ENCODE results near the gene BLTP3A.
"Not testable (repeated sequence)": the region's sequence is repeated elsewhere in the genome, so short reads cannot be mapped to it uniquely, and the experiment has no call there.

BLTP3A gene

DNA sequence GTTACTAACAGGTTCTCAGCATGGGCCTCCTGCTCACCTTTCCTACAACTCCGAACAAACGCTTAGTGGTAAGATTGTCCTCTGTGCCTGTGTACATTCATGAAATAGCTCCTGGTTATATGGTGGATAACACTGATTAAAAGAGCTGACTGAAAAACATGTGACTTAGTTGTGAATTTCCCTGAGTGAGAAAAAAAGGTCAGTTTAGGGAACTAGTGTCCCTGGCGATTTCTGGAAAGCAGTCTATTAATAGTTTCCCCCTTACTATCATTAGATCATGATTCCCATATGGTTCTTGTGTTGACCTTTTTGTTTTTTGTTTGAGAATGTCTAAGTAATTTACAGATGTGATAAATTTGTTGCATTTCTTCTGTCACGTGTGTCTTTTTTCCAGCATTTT is 18.9 kb upstream of the BLTP3A start:
- in situ Hi-C loops (cut with MboI; ENCODE audit: low sequenced_read_pairs), result no loop called here
- no peaks in the 10 kb centered on the region; the same call in none of the 2 replicates for H3K4me1 ChIP-seq
- no peak for DNase-seq (ENCODE audit: low spot score in 2 of 2)
- peaks cover 58% of the 10 kb centered on the region for H3K36me3 ChIP-seq (replicated peaks)
- H3K27me3 ChIP-seq (ENCODE audit: low read depth), result no peaks in the 10 kb centered on the region
- H3K4me3 ChIP-seq, result no peak overlapping the region
- no peaks in the 10 kb centered on the region for H3K9me3 ChIP-seq

DNA sequence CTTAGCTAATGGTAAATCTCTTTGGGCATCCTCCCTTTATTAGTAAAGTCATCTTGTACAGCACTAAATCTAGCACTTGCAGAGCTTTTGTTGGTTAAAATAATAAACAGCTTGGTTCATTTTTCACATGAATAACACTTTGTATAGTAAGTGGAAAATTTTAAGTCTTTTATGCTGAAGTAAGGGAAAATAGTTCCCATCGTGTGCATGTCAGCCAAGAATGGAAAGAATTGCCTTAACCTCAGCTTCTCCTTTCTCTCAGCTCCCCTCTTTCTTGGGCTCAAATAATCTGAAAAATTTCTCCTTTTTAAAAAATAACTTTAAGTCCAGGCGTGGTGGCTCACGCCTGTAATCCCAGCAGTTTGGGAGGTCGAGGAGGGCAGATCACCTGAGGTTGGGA is 18.0 kb upstream of the BLTP3A start:
- Histone ChIP-seq H3K36me3 (replicated peaks) (peaks cover 50% of the 10 kb centered on the region), H3K4me1 (no peaks in the 10 kb centered on the region; the same call in none of the 2 replicates)

DNA sequence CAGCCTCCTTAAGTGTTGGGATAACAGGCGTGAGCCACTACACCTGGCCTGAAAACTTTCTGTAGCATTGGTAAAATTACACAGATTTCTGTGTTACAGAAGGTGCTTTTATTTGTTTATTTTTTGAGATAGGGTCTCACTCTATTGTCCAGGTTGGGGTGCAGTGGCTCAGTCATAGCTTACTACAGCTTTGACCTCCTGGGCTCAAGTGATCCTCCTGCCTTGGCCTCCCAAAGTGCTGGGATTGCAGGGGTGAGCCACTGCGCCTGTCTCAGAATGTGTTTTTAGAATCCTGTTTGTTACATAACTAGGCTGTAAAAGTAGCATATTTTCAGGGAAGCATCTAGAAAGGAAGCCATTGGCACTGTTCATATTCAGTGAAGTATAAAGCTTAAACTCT is 16.9 kb upstream of the BLTP3A start:
- H3K27me3 ChIP-seq (ENCODE audit: low read depth), result no peaks in the 10 kb centered on the region
- H3K9me3 ChIP-seq, result no peaks in the 10 kb centered on the region
- no peak for DNase-seq (ENCODE audit: low spot score in 2 of 2)
- H3K4me3 ChIP-seq, result no peak overlapping the region
- in situ Hi-C loops (cut with MboI; ENCODE audit: low sequenced_read_pairs), result no loop called here
- H3K36me3 ChIP-seq (replicated peaks), result peaks cover 43% of the 10 kb centered on the region
- no peaks in the 10 kb centered on the region; the same call in none of the 2 replicates for H3K4me1 ChIP-seq

More for the DNA sequence above, 18.0 kb upstream of the BLTP3A start:
- H3K9me3 ChIP-seq, result no peaks in the 10 kb centered on the region
- no peak for DNase-seq (ENCODE audit: low spot score in 2 of 2)
- no peak overlapping the region for H3K4me3 ChIP-seq
- in situ Hi-C loops (cut with MboI; ENCODE audit: low sequenced_read_pairs), result no loop called here
- no peaks in the 10 kb centered on the region for H3K27me3 ChIP-seq (ENCODE audit: low read depth)

DNA sequence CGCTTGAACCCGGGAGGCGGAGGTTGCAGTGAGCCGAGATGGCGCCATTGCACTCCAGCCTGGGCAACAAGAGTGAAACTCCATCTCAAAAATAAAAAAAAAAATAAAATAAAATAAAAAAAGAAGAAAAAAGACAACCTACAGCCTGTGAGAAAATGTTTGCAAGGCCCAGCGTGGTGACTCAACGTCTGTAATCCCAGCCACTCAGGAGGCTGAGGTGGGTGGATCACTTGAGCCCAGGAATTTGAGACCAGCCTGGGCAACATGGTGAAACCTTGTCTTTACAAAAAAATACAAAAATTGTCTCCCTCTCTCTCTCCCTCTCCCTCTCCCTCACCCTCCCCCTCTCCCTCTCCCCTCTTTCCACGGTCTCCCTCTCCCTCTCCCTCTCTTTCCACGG is 6.5 kb upstream of the BLTP3A start:
- in situ Hi-C loops (cut with MboI; ENCODE audit: low sequenced_read_pairs); H3K36me3 ChIP-seq (replicated peaks); DNase-seq (ENCODE audit: low spot score in 2 of 2); H3K9me3 ChIP-seq; H3K4me1 ChIP-seq; H3K4me3 ChIP-seq; H3K27me3 ChIP-seq (ENCODE audit: low read depth): not testable (repeated sequence)

DNA sequence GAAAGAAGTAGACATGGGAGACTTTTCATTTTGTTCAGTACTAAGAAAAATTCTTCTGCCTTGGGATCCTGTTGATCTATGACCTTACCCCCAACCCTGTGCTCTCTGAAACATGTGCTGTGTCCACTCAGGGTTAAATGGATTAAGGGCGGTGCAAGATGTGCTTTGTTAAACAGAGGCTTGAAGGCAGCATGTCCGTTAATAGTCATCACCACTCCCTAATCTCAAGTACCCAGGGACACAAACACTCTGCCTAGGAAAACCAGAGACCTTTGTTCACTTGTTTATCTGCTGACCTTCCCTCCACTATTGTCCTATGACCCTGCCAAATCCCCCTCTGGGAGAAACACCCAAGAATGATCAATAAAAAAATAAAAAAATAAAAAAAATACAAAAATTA is 4.7 kb upstream of the BLTP3A start:
- H3K4me1 ChIP-seq; H3K4me3 ChIP-seq; H3K9me3 ChIP-seq; H3K36me3 ChIP-seq (replicated peaks); in situ Hi-C loops (cut with MboI; ENCODE audit: low sequenced_read_pairs); DNase-seq (ENCODE audit: low spot score in 2 of 2); H3K27me3 ChIP-seq (ENCODE audit: low read depth): not testable (repeated sequence)

DNA sequence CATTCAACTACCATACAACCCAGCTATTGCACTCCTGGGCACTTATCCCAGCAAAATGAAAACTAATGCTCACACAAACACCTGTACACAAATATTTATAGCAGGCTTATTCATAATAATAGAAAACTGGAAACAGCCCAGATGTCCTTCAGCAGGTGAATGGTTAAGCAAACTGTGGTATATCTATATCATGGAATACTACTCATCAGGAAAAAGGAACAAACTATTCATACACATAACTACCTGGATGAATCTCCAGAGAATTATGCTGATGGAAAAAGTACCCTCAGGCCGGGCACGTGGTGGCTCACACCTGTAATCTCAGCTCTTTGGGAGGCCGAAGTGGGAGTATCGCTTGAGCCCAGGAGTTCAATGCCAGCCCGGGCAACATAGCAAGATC is 3.8 kb upstream of the BLTP3A start:
- Histone ChIP-seq H3K4me1 (peaks cover 6% of the 10 kb centered on the region; the same call in 1 of the 2 replicates), H3K9me3 (no peaks in the 10 kb centered on the region), H3K4me3 (no peak overlapping the region), H3K36me3 (replicated peaks) (no peaks in the 10 kb centered on the region), H3K27me3 (ENCODE audit: low read depth) (no peaks in the 10 kb centered on the region)
- in situ Hi-C loops (cut with MboI; ENCODE audit: low sequenced_read_pairs), result no loop called here
- DNase-seq (ENCODE audit: low spot score in 2 of 2), result no peak

DNA sequence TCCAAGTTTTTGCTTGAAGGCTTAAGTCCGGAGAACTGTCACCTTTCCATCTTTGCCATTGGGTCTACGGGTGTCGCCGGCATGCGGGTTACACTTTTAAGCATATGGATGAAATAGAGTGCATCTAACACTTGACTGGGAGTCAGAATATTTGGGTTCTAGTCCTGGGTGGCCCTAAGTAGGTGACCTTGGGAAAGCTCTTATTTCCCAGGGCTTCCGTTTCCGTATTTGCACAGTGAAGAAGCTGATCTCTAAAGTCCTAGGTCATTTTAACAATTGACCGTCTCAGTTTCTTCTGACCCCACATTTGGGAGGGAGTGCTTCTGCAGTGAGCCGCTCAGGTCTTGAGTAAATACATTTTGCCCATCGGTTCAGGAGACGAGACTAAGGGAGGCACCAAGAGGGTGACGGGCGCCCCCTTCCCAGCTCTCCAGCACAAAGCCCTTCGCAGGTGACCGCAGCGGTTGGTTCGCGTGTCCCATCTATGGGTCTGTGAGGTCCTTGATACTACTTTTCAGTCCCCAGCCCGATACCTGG is 651 bp upstream of the BLTP3A start:
- Histone ChIP-seq H3K36me3 (replicated peaks) (0 out of 2 replicates have a peak, but pooled peaks cover 2% of the 10 kb centered on the region), H3K9me3 (no peaks in the 10 kb centered on the region), H3K4me3 (peak overlapping the region; percentile 74), H3K27me3 (ENCODE audit: low read depth) (no peaks in the 10 kb centered on the region), H3K4me1 (peaks cover 9% of the 10 kb centered on the region)
- peak; percentile 33 to 72 for DNase-seq (ENCODE audit: low spot score in 2 of 2)
- in situ Hi-C loops (cut with MboI; ENCODE audit: low sequenced_read_pairs), result no loop called here

DNA sequence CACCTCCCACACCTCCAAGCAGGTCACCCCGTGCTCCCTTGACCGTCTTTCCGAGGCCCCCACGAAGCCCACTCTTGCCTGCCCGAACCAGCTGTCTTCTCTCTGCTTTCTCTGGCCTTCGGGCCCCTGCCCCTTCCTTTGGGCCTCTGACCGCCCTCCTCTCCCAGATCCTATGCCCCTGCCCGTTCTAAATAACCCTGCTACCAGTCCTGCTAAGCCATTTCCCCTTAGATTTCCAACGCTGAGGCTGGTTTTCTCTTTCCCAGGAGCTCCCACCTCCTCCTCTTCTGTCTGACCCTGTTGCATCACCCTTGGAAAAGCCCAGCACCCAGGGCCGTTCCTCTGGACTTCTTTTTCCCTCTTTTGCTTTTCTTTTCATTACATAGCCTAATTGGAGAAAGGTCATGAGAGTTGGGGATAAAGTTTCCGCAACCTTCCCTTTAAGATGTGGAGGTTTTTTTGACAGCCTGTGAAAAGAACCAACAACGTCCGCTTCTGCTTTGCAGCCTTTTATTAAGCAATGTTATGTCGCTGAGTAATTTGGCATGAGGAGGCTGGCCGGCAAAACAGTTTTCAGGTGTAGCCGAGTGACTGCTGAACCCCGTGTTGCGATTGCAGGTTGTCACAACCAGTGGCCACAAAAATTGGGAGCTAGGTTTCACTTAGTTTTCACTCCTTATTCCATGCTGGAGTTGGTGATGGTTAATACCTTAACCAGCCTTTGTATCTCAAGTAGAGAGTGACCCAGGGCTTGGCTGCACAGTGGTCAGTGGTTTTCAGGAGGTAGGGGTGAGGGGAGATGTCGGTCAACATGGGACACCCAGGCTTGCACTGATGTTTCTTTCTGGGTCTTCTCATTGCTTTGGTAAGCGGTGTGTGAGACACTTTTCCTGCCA is 970 bp downstream of the BLTP3A start:
- peaks cover 2% of the 10 kb centered on the region; the same call in 1 of the 2 replicates for H3K36me3 ChIP-seq (replicated peaks)
- peaks cover 9% of the 10 kb centered on the region for H3K4me1 ChIP-seq
- peak overlapping the region; percentile 74 for H3K4me3 ChIP-seq
- no peaks in the 10 kb centered on the region for H3K27me3 ChIP-seq (ENCODE audit: low read depth)
- in situ Hi-C loops (cut with MboI; ENCODE audit: low sequenced_read_pairs), result no loop called here
- H3K9me3 ChIP-seq, result no peaks in the 10 kb centered on the region
- peak; percentile 50 to 65 for DNase-seq (ENCODE audit: low spot score in 2 of 2)

DNA sequence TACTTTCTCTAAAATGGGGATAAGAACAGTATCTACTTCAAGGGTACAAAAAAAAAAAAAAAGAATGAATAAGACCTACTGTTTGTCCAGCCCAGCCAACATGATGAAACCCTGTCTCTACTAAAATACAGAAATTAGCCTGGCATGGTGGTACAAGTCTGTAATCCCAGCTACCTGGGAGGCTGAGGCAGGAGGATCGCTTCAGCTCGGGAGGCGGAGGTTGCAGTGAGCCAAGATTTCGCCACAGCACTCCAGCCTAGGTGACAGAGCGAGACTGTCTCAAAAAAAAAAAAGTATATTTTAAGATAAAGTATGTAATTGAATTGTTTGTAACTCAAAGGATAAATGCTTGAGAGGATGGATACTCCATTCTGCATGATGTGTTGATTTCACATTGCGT is 2.0 kb downstream of the BLTP3A start:
- H3K27me3 ChIP-seq (ENCODE audit: low read depth), result no peaks in the 10 kb centered on the region
- no peak for DNase-seq (ENCODE audit: low spot score in 2 of 2)
- in situ Hi-C loops (cut with MboI; ENCODE audit: low sequenced_read_pairs), result no loop called here
- no peaks in the 10 kb centered on the region for H3K9me3 ChIP-seq
- no peak overlapping the region for H3K4me3 ChIP-seq
- peaks cover 2% of the 10 kb centered on the region; the same call in 1 of the 2 replicates for H3K36me3 ChIP-seq (replicated peaks)
- peaks cover 9% of the 10 kb centered on the region for H3K4me1 ChIP-seq

DNA sequence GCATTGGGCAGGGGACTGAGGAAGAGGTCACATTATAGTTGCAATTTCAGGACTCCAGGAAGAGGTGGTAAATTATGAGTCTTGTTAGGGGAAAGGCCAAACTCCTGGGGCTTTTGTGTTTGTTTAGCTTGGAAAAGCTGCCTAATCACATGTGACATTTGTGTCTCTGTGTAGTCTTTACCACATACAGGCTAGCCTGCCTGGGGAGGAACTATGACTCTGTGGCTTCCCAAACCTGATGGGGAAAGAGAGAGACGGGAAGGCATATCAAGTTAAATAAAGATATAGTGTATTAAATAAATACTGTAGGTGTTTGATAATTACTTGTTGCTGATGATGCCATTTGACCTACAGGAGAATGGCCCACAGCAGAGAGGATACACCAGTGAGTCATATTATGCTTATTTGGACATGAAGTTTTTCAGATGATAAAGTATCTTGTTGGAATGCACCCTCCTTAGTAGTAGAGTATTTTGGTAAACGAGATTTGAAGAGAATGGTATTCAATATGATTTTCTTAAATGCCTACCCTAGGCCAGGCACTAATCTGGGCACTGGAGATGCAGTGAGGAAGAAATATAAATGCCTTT is 4.0 kb downstream of the BLTP3A start:
- H3K36me3 ChIP-seq (replicated peaks), result peaks cover 2% of the 10 kb centered on the region; the same call in 1 of the 2 replicates
- no peaks in the 10 kb centered on the region for H3K9me3 ChIP-seq
- in situ Hi-C loops (cut with MboI; ENCODE audit: low sequenced_read_pairs), result no loop called here
- DNase-seq (ENCODE audit: low spot score in 2 of 2), result no peak
- H3K27me3 ChIP-seq (ENCODE audit: low read depth), result no peaks in the 10 kb centered on the region
- no peak overlapping the region for H3K4me3 ChIP-seq
- peaks cover 3% of the 10 kb centered on the region for H3K4me1 ChIP-seq

DNA sequence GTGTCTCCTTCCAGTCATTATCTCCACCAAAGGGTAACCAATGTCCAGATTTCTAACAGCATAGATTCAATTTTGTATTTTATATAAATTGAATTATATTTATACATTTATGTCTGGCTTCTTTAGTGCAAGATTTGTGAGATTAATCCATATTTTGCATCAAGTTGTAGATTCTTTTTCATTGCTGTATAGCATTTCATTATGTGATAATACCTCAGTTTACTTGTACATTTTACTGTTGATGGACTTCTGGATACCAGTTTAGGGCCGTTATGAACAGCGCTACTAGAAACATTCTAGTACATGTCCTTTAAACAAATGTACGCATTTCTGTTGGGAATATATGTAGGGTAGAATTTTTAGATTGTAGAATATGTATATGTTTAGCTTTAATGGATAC is 6.2 kb downstream of the BLTP3A start:
- DNase-seq (ENCODE audit: low spot score in 2 of 2), result no peak
- no peaks in the 10 kb centered on the region for H3K9me3 ChIP-seq
- no peaks in the 10 kb centered on the region for H3K27me3 ChIP-seq (ENCODE audit: low read depth)
- H3K36me3 ChIP-seq (replicated peaks), result peaks cover 2% of the 10 kb centered on the region; the same call in 1 of the 2 replicates
- in situ Hi-C loops (cut with MboI; ENCODE audit: low sequenced_read_pairs), result no loop called here
- H3K4me1 ChIP-seq, result peaks cover 3% of the 10 kb centered on the region
- no peak overlapping the region for H3K4me3 ChIP-seq

DNA sequence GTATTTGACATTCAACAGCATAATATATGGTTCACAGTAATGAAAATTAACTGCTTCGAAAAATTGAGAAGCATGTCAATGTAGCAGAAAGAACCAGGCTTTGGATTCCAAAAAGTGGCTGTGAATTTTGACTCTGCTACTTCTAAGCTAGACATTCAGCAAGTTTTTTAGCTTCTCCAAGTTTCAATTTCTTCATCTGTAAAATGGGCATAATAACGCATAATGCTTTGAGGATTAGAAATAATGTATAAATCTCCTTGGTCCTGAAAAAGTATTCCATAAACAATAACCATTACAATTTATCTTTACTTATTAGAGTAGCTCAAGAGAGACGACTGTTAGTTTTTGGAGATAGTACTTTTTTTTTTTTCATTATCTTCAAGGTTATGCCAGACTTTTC is 7.7 kb downstream of the BLTP3A start:
- Histone ChIP-seq H3K27me3 (ENCODE audit: low read depth) (no peaks in the 10 kb centered on the region), H3K36me3 (replicated peaks) (no peaks in the 10 kb centered on the region; the same call in 1 of the 2 replicates), H3K4me1 (peaks cover 3% of the 10 kb centered on the region), H3K9me3 (no peaks in the 10 kb centered on the region), H3K4me3 (no peak overlapping the region)
- DNase-seq (ENCODE audit: low spot score in 2 of 2), result no peak
- in situ Hi-C loops (cut with MboI; ENCODE audit: low sequenced_read_pairs), result no loop called here

DNA sequence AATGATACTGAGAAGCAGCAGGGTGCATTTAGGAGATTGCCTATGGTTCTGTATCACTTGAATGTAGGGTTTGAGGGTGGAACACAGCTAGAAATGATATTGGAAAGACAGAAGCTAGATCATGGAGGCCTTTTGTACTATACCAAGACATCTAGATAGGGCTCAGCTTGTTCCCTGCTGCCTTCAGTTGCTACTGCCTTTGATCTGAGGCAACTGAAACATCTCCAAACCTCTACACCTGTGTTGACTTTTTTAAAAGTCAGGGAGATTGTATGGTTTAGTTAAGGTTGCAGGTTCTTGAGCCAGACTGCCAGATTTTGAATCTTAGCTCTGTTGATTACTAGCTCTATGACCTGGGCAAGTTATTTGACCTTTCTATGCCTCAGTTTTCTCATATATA is 12.7 kb downstream of the BLTP3A start:
- 0 out of 2 replicates have a peak, but pooled peaks cover 2% of the 10 kb centered on the region for H3K4me1 ChIP-seq
- H3K9me3 ChIP-seq, result no peaks in the 10 kb centered on the region
- no peak overlapping the region for H3K4me3 ChIP-seq
- in situ Hi-C loops (cut with MboI; ENCODE audit: low sequenced_read_pairs), result no loop called here
- no peaks in the 10 kb centered on the region for H3K36me3 ChIP-seq (replicated peaks)
- H3K27me3 ChIP-seq (ENCODE audit: low read depth), result no peaks in the 10 kb centered on the region
- DNase-seq (ENCODE audit: low spot score in 2 of 2), result no peak

DNA sequence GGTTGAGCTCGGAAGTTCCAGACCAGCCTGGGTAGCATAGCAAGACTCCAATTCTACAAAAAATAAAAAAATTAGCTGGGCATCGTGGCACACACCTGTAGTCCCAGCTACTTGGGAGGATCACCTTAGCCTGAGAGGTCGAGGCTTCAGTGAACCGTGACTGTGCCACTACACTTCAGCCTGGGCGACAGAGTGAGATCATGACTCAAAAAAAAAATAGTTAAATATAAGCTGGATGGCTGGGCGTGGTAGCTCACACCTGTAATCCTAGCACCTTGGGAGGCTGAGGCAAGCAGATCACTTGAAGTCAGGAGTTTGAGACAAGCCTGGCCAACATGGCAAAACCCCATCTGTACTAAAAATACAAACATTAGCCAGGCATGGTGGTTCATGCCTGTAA is 13.2 kb downstream of the BLTP3A start:
- H3K4me1 ChIP-seq; H3K27me3 ChIP-seq (ENCODE audit: low read depth); H3K4me3 ChIP-seq; in situ Hi-C loops (cut with MboI; ENCODE audit: low sequenced_read_pairs); H3K36me3 ChIP-seq (replicated peaks); H3K9me3 ChIP-seq; DNase-seq (ENCODE audit: low spot score in 2 of 2): not testable (repeated sequence)
